PC-9 (cell line): ENCODE measurements around the gene COL11A2.

Experiments used
- CTCF ChIP-seq: fragments of 200-600 bp; sonication (generic); conservative IDR thresholded peaks from 2 replicates; pipeline ENCODE4 v1.6.1; 2017; ENCODE audit warnings: mixed run types, antibody characterized with exemption, mild to moderate bottlenecking, moderate library complexity
- EZH2 ChIP-seq: fragments of 200-600 bp; sonication (generic); IDR thresholded peaks from 2 replicates; pipeline ENCODE4 v1.8.0; 2017; ENCODE audit warnings: antibody characterized with exemption, low read depth

- TF ChIP-seq CTCF (no peak), EZH2 (no peak)
Observed at GRCh38 chr6:33136310-33136900, 55.9 kb downstream of the COL11A2 start.
